A673 (cell line): ENCODE results near the gene PDGFRA. TPM values are rescaled to one million over a fixed set of nuclear protein-coding genes. Genes with fewer than 3 reads are reported as not detected.
A peak's percentile ranks its signal among the peaks of the same experiment; 100 is the strongest.
"Not testable (repeated sequence)": the region's sequence is repeated elsewhere in the genome, so short reads cannot be mapped to it uniquely, and the experiment has no call there.

Source experiments
- BruUV-seq: library from RNA; stranded (reverse); fragments of 400-500 nt; replicated peaks from 2 replicates; lab custom pipeline; 2021; lab: Mats Ljungman, UMichigan
- CTCF ChIA-PET: fragments of 300-600 bp; sonication (Branson Sonifier 250); formaldehyde crosslinking; loops from one replicate; lab custom pipeline; 2022; ENCODE audit warnings: antibody characterized with exemption; lab: Charles Lee
- POLR2A ChIA-PET: fragments of 300-600 bp; sonication (Branson Sonifier 250); formaldehyde crosslinking; loops from one replicate; lab custom pipeline; 2022; ENCODE audit warnings: antibody characterized with exemption; ENCODE audit not compliant: low non-redundant PET; lab: Charles Lee
- DNase-seq: peaks from one replicate; pipeline ENCODE4 v3.0.0-alpha.2; 2015; ENCODE audit warnings: low spot score
- H3K27ac ChIP-seq: fragments of 200-600 bp; sonication (generic); 2 replicates; pipeline ENCODE4 v1.5.1; 2016; ENCODE audit warnings: mixed run types, low read depth, mild to moderate bottlenecking, mixed read lengths, antibody characterized with exemption, low read length; ENCODE audit not compliant: poor library complexity, severe bottlenecking
- H3K27me3 ChIP-seq: fragments of 200-600 bp; sonication (generic); replicated peaks from 2 replicates; pipeline ENCODE4 v1.6.1; 2017; ENCODE audit warnings: mixed run types, low read depth, mild to moderate bottlenecking, mixed read lengths, antibody characterized with exemption, low read length; ENCODE audit not compliant: insufficient read depth, poor library complexity
- H3K36me3 ChIP-seq: fragments of 200-600 bp; sonication (generic); 2 replicates; pipeline ENCODE4 v1.6.1; 2016; ENCODE audit warnings: mixed run types, mild to moderate bottlenecking, mixed read lengths, antibody characterized with exemption, low read length; ENCODE audit not compliant: insufficient read depth, poor library complexity, severe bottlenecking
- H3K4me1 ChIP-seq: fragments of 200-600 bp; sonication (generic); 2 replicates; pipeline ENCODE4 v1.6.1; 2017; ENCODE audit warnings: mixed run types, mild to moderate bottlenecking, mixed read lengths, antibody characterized with exemption, low read length; ENCODE audit not compliant: insufficient read depth, poor library complexity, severe bottlenecking
- H3K4me3 ChIP-seq: fragments of 200-600 bp; sonication (generic); 2 replicates; pipeline ENCODE4 v1.5.1; 2016; ENCODE audit warnings: low read depth, mixed run types, mild to moderate bottlenecking, mixed read lengths, low read length; ENCODE audit not compliant: poor library complexity, severe bottlenecking
- H3K9me3 ChIP-seq: fragments of 200-600 bp; sonication (generic); 2 replicates; pipeline ENCODE4 v1.6.1; 2016; ENCODE audit warnings: mixed run types, low read depth, mild to moderate bottlenecking, mixed read lengths, antibody characterized with exemption, low read length; ENCODE audit not compliant: poor library complexity, severe bottlenecking
- CTCF ChIP-seq: fragments of 300-800, 200-600 bp; sonication (generic); conservative IDR thresholded peaks from 2 replicates; pipeline ENCODE4 v1.5.1; 2017; ENCODE audit warnings: low read depth, mild to moderate bottlenecking, antibody characterized with exemption, low read length, moderate library complexity, mixed read lengths
- EZH2 ChIP-seq: fragments of 200-600 bp; sonication (generic); IDR thresholded peaks from 2 replicates; pipeline ENCODE4 v1.6.1; 2017; ENCODE audit warnings: borderline replicate concordance, low read depth, mild to moderate bottlenecking, mixed read lengths, antibody characterized with exemption, low read length; ENCODE audit not compliant: poor library complexity, severe bottlenecking
- intact Hi-C: fragments of 100-400 bp; cut with micrococcal nuclease; formaldehyde crosslinking; loops from one replicate; pipeline ENCODE4 v1.10.0; 2022; ENCODE audit not compliant: unreplicated experiment
- total RNA-seq: library from RNA; stranded (reverse); gene quantifications from 2 replicates; pipeline ENCODE4 v1.2.3, GENCODE V29; 2021

PDGFRA gene
- total RNA-seq, 1 experiment from 2014 or later = 0.24 TPM

- TF ChIP-seq CTCF = peak; percentile 68
- TF ChIP-seq EZH2 = no peak
- Histone ChIP-seq H3K27me3 (peaks cover 35% of the 10 kb centered on the region), H3K27ac (no peak overlapping the region), H3K4me3 (peak overlapping the region; percentile 42), H3K36me3 (no peaks in the 10 kb centered on the region), H3K9me3 (no peaks in the 10 kb centered on the region), H3K4me1 (no peaks in the 10 kb centered on the region)
- intact Hi-C loops = loop anchor here (5.0 to 10.0 kb wide), 6 partner anchors 922 to 1999 kb away; no protein-coding TSS in a partner anchor
- BruUV-seq = no TSS peak
- ChIA-PET POLR2A (no interaction called here), CTCF (interaction anchor here (0.6 to 1.3 kb wide), 10 partner anchors 301 to 1999 kb away, joined by 3 to 7 read pairs (median 4); no protein-coding TSS in a partner anchor)
- DNase-seq = peak; percentile 72
Observed at GRCh38 chr4:54233697-54234496, 4.8 kb downstream of the PDGFRA start.

DNA sequence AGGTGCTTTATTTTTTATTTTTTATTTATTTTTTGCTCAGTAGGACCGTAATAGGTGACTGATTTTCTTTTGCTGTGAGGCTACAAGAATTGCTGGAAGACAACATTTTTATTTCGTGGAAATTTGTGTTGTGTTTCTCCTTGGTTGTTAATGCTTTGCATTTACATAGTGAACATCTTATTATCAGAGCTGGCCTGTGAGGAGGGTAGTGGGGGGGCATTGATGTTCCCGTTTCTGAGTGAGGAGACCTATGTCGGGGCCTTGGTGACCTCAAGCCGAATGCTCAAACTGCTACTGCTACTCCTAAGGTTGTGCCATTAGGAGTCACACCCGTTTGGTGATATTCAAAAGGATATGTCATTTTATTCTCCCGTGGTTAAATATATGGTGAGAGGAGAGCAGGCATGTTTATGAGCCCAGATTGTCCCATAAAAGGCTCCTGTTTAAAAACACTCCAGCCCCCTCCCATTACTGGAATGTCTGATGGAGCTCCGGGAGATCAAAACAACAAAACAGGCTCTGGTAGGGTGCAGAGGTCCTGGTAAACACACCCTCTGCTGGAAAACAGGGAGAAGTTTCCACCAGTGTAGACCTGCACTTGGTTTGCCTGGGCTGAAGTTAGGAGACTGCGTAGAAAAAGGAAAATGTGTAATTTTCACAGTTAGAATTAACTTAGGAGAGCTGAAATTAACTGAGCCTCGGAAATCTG, 5.6 kb downstream of the PDGFRA start:
- POLR2A ChIA-PET = no interaction called here
- no TSS peak for BruUV-seq
- no peak for TF ChIP-seq EZH2
- no peak for TF ChIP-seq CTCF
- DNase-seq = no peak
- no peaks in the 10 kb centered on the region for H3K4me1 ChIP-seq
- no peaks in the 10 kb centered on the region for H3K9me3 ChIP-seq
- CTCF ChIA-PET = interaction anchor here (0.8 to 1.3 kb wide), 5 partner anchors 302 to 1858 kb away, joined by 3 to 7 read pairs (median 3); no protein-coding TSS in a partner anchor
- H3K27me3 ChIP-seq = peaks cover 28% of the 10 kb centered on the region
- intact Hi-C loops = loop anchor here (5.0 to 10.0 kb wide), 6 partner anchors 922 to 2000 kb away; no protein-coding TSS in a partner anchor
- no peak overlapping the region for H3K4me3 ChIP-seq
- H3K36me3 ChIP-seq = no peaks in the 10 kb centered on the region
- no peak overlapping the region for H3K27ac ChIP-seq

DNA sequence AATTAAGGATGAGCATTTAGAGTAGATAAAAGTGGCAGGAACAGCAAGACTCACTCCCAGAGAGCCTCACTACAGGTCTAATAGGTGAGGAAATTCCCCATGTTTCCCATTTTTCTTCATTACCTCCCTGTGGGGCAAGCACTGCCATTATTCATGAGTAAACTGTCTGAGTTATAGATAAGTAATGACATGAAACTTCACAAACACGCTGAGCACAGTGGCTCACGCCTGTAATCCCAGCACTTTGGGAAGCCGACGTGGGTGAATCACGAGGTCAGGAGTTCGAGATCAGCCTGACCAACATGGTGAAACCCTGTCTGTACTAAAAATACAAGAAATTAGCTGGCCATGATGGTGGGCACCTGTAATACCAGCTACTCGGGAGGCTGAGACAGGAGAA, 7.2 kb downstream of the PDGFRA start:
- H3K27me3 ChIP-seq = peaks cover 11% of the 10 kb centered on the region
- POLR2A ChIA-PET, H3K36me3 ChIP-seq, H3K4me1 ChIP-seq, BruUV-seq, H3K9me3 ChIP-seq, DNase-seq, CTCF ChIA-PET, H3K27ac ChIP-seq, H3K4me3 ChIP-seq: not testable (repeated sequence)
- intact Hi-C loops = loop anchor here (10.0 kb wide), 4 partner anchors 1252 to 2002 kb away; no protein-coding TSS in a partner anchor
